K562 (cell line): ENCODE results near the gene RNASE13. TPM values are rescaled to one million over a fixed set of nuclear protein-coding genes. Genes with fewer than 3 reads are reported as not detected.

Experiments used
- RAD21 ChIP-seq, 2 experiments: fragments of 250-450 bp in 1 of 2; fragments of 450-650 bp in 1 of 2; sonication (Bioruptor Pico) in 1 of 2; formaldehyde crosslinking in 1 of 2; IDR thresholded peaks in 1 of 2; conservative IDR thresholded peaks in 1 of 2; 2 replicates each; pipeline versions ENCODE4 v1.4.0 to v1.8.0; 2020 to 2022; ENCODE audit warnings: mild to moderate bottlenecking in 2 of 2, moderate library complexity in 1 of 2
- REST ChIP-seq, 2 experiments: fragments of 450-650 bp; formaldehyde crosslinking in 1 of 2; IDR thresholded peaks; 2 replicates each; pipeline versions ENCODE4 v1.4.0 to v1.6.1; 2014 to 2020; ENCODE audit warnings: mild to moderate bottlenecking in 2 of 2, borderline replicate concordance in 1 of 2, low read depth in 1 of 2
- polyA plus RNA-seq, 8 experiments: library from polyadenylated mRNA; depleted of rRNA in 4 of 8; stranded (reverse) in 5 of 8; unstranded in 3 of 8; fragments of >200 nt; fragmentation: Nextera tagmentation in 2 of 8; fragmentation: Illumina TruSeq in 1 of 8; extraction: Ambion mirVana in 2 of 8; extraction: Trizol in 1 of 8; gene quantifications; 2 replicates each; pipeline versions ENCODE4 v1.2.1 to v1.2.3, GENCODE V29; 2011 to 2014; ENCODE audit warnings: inconsistent platforms in 1 of 8, missing spikeins in 1 of 8
- total RNA-seq, 7 experiments: library from RNA; depleted of rRNA in 6 of 7; stranded (reverse); fragments of >200 nt in 6 of 7; fragmentation: Illumina TruSeq in 2 of 7; extraction: Trizol in 2 of 7; gene quantifications; 2 replicates each; pipeline versions ENCODE4 v1.2.1 to v1.2.3, GENCODE V29; 2011 to 2021; ENCODE audit warnings: low replicate concordance in 1 of 7

RNASE13 gene
- total and polyA plus RNA-seq, 9 of the 15 experiments (the other 6 are each of a cell fraction or from before 2014, with no cell fraction given) = not detected

- TF ChIP-seq REST (IDR thresholded peaks at IDR 0.05; ENCODE audit: borderline replicate concordance) (0 out of 2 replicates have a peak, but pooled peaks have one; percentile 24), REST (CRISPR knock-in tag; IDR thresholded peaks at IDR 0.05; ENCODE audit: low read depth) (no peak), RAD21 (CRISPR knock-in tag; conservative IDR thresholded peaks at IDR 0.05 in 1 of 2, IDR thresholded peaks at IDR 0.05 in 1 of 2) (peak in 1 of 2 experiments; percentile 51; a peak in 2 of 4 replicates)
Observed at GRCh38 chr14:21066882-21067502, 32.4 kb upstream of the RNASE13 start (continued).
